ENCODE data around the gene IL18. TPM values are rescaled to one million over a fixed set of nuclear protein-coding genes. Genes with fewer than 3 reads are reported as not detected.
A peak's percentile ranks its signal among the peaks of the same experiment; 100 is the strongest.

IL18 gene
- total and polyA plus RNA-seq, 8 donors: 4.7 to 58.2 (median 20.1) TPM

- DNase-seq: peak in 1 of 2 donors; percentile 52
- 60 to 66% (median 61%) methylated on average over 4 of the region's 4 CpGs for WGBS, 5 donors
Measured at GRCh38 chr11:112156956-112157766, 6.7 kb downstream of the IL18 start.

GRCh38 chr11:112156153-112156955 lies 7.5 kb downstream of the IL18 start:
- Histone ChIP-seq H3K9me3 (no peaks in the 10 kb centered on the region), H3K27ac (peak overlapping the region in 2 of 5 donors; percentile 40 to 57), H3K4me1 (peaks cover 0 to 37% (median 7%) of the 10 kb centered on the region in 4 donors), H3K36me3 (no peaks in the 10 kb centered on the region), H3K27me3 (no peaks in the 10 kb centered on the region), H3K4me3 (no peak overlapping the region)
- no peak for DNase-seq
- intact Hi-C loops (cut with DNase I; ENCODE audit: low total_unique reads): no loop called here
- TF ChIP-seq, protein P1, sequence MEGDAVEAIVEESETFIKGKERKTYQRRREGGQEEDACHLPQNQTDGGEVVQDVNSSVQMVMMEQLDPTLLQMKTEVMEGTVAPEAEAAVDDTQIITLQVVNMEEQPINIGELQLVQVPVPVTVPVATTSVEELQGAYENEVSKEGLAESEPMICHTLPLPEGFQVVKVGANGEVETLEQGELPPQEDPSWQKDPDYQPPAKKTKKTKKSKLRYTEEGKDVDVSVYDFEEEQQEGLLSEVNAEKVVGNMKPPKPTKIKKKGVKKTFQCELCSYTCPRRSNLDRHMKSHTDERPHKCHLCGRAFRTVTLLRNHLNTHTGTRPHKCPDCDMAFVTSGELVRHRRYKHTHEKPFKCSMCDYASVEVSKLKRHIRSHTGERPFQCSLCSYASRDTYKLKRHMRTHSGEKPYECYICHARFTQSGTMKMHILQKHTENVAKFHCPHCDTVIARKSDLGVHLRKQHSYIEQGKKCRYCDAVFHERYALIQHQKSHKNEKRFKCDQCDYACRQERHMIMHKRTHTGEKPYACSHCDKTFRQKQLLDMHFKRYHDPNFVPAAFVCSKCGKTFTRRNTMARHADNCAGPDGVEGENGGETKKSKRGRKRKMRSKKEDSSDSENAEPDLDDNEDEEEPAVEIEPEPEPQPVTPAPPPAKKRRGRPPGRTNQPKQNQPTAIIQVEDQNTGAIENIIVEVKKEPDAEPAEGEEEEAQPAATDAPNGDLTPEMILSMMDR (IDR thresholded peaks at IDR 0.05): no peak
- TF ChIP-seq POLR2AphosphoS5 (IDR thresholded peaks at IDR 0.05) (no peak), EP300 (IDR thresholded peaks at IDR 0.05) (no peak), POLR2A (IDR thresholded peaks at IDR 0.05) (no peak)
- WGBS, 5 donors: 65 to 78% (median 67%) methylated on average over 5 of the region's 5 CpGs

More at GRCh38 chr11:112156956-112157766, 6.7 kb downstream of the IL18 start:
- no peaks in the 10 kb centered on the region for H3K27me3 ChIP-seq
- H3K4me1 ChIP-seq: peaks cover 0 to 43% (median 7%) of the 10 kb centered on the region in 4 donors
- H3K36me3 ChIP-seq: no peaks in the 10 kb centered on the region
- no peak overlapping the region for H3K4me3 ChIP-seq
- intact Hi-C loops (cut with DNase I; ENCODE audit: low total_unique reads): no loop called here
- H3K9me3 ChIP-seq: no peaks in the 10 kb centered on the region
- H3K27ac ChIP-seq: peak overlapping the region in 2 of 5 donors; percentile 40 to 57
- no peak for TF ChIP-seq EP300 (IDR thresholded peaks at IDR 0.05)
- peak in 1 of 3 donors; percentile 69 for TF ChIP-seq POLR2AphosphoS5 (IDR thresholded peaks at IDR 0.05)

DNA sequence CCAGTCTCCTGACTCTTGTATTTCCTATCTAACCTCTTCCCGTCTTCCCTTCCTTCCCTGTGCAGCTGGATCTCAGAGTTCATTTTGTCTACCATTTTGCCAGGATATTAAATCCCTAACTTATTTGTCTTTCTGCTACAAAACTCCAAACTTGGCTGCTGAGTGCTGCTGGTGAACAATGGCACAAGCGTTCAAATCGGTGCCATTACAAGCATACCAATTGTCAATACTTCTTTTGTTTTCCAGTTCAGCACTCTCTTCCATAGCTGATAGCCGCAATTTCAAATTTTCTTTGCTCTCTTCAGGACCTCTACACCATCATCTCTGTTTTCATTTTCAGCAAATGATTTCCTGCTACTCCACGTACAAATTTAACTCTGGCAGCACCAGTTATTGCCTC lies 13.4 kb downstream of the IL18 start:
- Histone ChIP-seq H3K4me3 (no peak overlapping the region), H3K36me3 (peaks cover 0 to 6% (median 0%) of the 10 kb centered on the region in 4 donors), H3K4me1 (no peaks in the 10 kb centered on the region), H3K27ac (no peak overlapping the region), H3K27me3 (no peaks in the 10 kb centered on the region), H3K9me3 (no peaks in the 10 kb centered on the region)
- DNase-seq: no peak
- intact Hi-C loops (cut with DNase I; ENCODE audit: low total_unique reads): no loop called here
- WGBS, 5 donors: 69 to 86% (median 75%) methylated on average over 5 of the region's 5 CpGs
- no peak for TF ChIP-seq EP300 (IDR thresholded peaks at IDR 0.05)
- TF ChIP-seq POLR2A (IDR thresholded peaks at IDR 0.05): no peak
- TF ChIP-seq POLR2AphosphoS5 (IDR thresholded peaks at IDR 0.05): no peak
- TF ChIP-seq, protein P1 (IDR thresholded peaks at IDR 0.05): no peak

- TF ChIP-seq POLR2AphosphoS5 (IDR thresholded peaks at IDR 0.05): no peak
- TF ChIP-seq POLR2A (IDR thresholded peaks at IDR 0.05): no peak
- TF ChIP-seq, protein P1 (IDR thresholded peaks at IDR 0.05): no peak
- no peak for TF ChIP-seq EP300 (IDR thresholded peaks at IDR 0.05)
- peaks cover 0 to 10% (median 4%) of the 10 kb centered on the region in 4 donors for H3K9me3 ChIP-seq
- H3K27ac ChIP-seq: no peak overlapping the region
- no peaks in the 10 kb centered on the region for H3K4me1 ChIP-seq
- DNase-seq: no peak
- no peaks in the 10 kb centered on the region for H3K27me3 ChIP-seq
- peaks cover 0 to 24% (median 3%) of the 10 kb centered on the region in 4 donors for H3K36me3 ChIP-seq
- no peak overlapping the region for H3K4me3 ChIP-seq
- 87 to 97% (median 91%) methylated on average over 3 of the region's 3 CpGs for WGBS, 5 donors
- intact Hi-C loops (cut with DNase I; ENCODE audit: low total_unique reads): no loop called here
Measured at GRCh38 chr11:112143597-112143996, 20.3 kb downstream of the IL18 start.

Data from stomach (tissue), 9 donors.